Measurements from ENCODE around the gene ANO2.

The ANO2 gene

GRCh38 chr12:5923751-5924150, 21.3 kb downstream of the ANO2 start:
- no peak for TF ChIP-seq CTCF (IDR thresholded peaks at IDR 0.05; ENCODE audit: low read depth, low read length, missing control alignments)
- DNase-seq (ENCODE audit: low read depth) = no peak
- in situ Hi-C loops (cut with HindIII; ENCODE audit: low sequenced_read_pairs) = no loop called here
- no peak overlapping the region for H3K4me3 ChIP-seq (ENCODE audit: low read depth, low read length)

- no peak for DNase-seq (ENCODE audit: low read depth)
- TF ChIP-seq CTCF (IDR thresholded peaks at IDR 0.05; ENCODE audit: low read depth, low read length, missing control alignments) = no peak
- no peak overlapping the region for H3K4me3 ChIP-seq (ENCODE audit: low read depth, low read length)
- in situ Hi-C loops (cut with HindIII; ENCODE audit: low sequenced_read_pairs) = no loop called here
Observed at GRCh38 chr12:5923043-5923605, 21.9 kb downstream of the ANO2 start.

- no peak for TF ChIP-seq CTCF (IDR thresholded peaks at IDR 0.05; ENCODE audit: low read depth, low read length, missing control alignments)
- in situ Hi-C loops (cut with HindIII; ENCODE audit: low sequenced_read_pairs) = no loop called here
Observed at GRCh38 chr12:5921966-5922899, 22.8 kb downstream of the ANO2 start.

GRCh38 chr12:5921027-5921909, 23.8 kb downstream of the ANO2 start:
- in situ Hi-C loops (cut with HindIII; ENCODE audit: low sequenced_read_pairs) = no loop called here
- H3K4me3 ChIP-seq (ENCODE audit: low read depth, low read length) = no peak overlapping the region
- no peak for TF ChIP-seq CTCF (IDR thresholded peaks at IDR 0.05; ENCODE audit: low read depth, low read length, missing control alignments)
- DNase-seq (ENCODE audit: low read depth) = no peak

More at GRCh38 chr12:5921966-5922899, 22.8 kb downstream of the ANO2 start:
- DNase-seq (ENCODE audit: low read depth) = no peak
- no peak overlapping the region for H3K4me3 ChIP-seq (ENCODE audit: low read depth, low read length)

- no peak for TF ChIP-seq CTCF (IDR thresholded peaks at IDR 0.05; ENCODE audit: low read depth, low read length, missing control alignments)
- in situ Hi-C loops (cut with HindIII; ENCODE audit: low sequenced_read_pairs) = no loop called here
- H3K4me3 ChIP-seq (ENCODE audit: low read depth, low read length) = no peak overlapping the region
Observed at GRCh38 chr12:5916785-5917290, 28.2 kb downstream of the ANO2 start.

GRCh38 chr12:5915511-5915910, 29.5 kb downstream of the ANO2 start:
- in situ Hi-C loops (cut with HindIII; ENCODE audit: low sequenced_read_pairs) = no loop called here
- TF ChIP-seq CTCF (IDR thresholded peaks at IDR 0.05; ENCODE audit: low read depth, low read length, missing control alignments) = no peak

More at GRCh38 chr12:5916785-5917290, 28.2 kb downstream of the ANO2 start:
- DNase-seq (ENCODE audit: low read depth) = no peak

More at GRCh38 chr12:5915511-5915910, 29.5 kb downstream of the ANO2 start:
- H3K4me3 ChIP-seq (ENCODE audit: low read depth, low read length) = no peak overlapping the region
- no peak for DNase-seq (ENCODE audit: low read depth)

Data from astrocyte of the cerebellum (primary cell).